HUES48 (cell line): ENCODE data around the gene GRN.

Experiments
- H3K27ac ChIP-seq: one replicate; pipeline ENCODE4 v1.7.0; 2013; ENCODE audit warnings: low read depth, low read length, inconsistent platforms
- H3K27me3 ChIP-seq: 2 replicates; pipeline ENCODE4 v1.6.1; 2013; ENCODE audit warnings: mild to moderate bottlenecking, low read length; ENCODE audit not compliant: control insufficient read depth, insufficient read depth
- H3K36me3 ChIP-seq: 2 replicates; pipeline ENCODE4 v1.6.1; 2013; ENCODE audit warnings: low read length; ENCODE audit not compliant: control insufficient read depth, insufficient read depth
- H3K4me1 ChIP-seq: 2 replicates; pipeline ENCODE4 v1.6.1; 2013; ENCODE audit warnings: mild to moderate bottlenecking, low read length; ENCODE audit not compliant: control insufficient read depth, insufficient read depth
- H3K4me3 ChIP-seq: 2 replicates; pipeline ENCODE4 v1.5.1; 2013; ENCODE audit warnings: mild to moderate bottlenecking, low read depth, low read length
- H3K9ac ChIP-seq: 2 replicates; pipeline ENCODE4 v1.6.1; 2013; ENCODE audit warnings: mild to moderate bottlenecking, low read depth, low read length, moderate library complexity
- H3K9me3 ChIP-seq: 2 replicates; pipeline ENCODE4 v1.6.1; 2013; ENCODE audit warnings: low read length; ENCODE audit not compliant: control insufficient read depth, insufficient read depth

Gene GRN

DNA sequence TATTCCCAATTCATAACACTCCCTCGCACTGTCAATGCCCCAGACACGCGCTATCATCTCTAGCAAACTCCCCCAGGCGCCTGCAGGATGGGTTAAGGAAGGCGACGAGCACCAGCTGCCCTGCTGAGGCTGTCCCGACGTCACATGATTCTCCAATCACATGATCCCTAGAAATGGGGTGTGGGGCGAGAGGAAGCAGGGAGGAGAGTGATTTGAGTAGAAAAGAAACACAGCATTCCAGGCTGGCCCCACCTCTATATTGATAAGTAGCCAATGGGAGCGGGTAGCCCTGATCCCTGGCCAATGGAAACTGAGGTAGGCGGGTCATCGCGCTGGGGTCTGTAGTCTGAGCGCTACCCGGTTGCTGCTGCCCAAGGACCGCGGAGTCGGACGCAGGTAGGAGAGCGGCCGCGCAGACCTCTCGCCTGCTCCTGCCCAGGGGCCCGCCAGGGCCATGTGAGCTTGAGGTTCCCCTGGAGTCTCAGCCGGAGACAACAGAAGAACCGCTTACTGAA, at the start of gene GRN:
Gene GRN (plus strand): TSS at position 364 of the 515 bp plus-strand sequence. CDS start 3,863 bp downstream, outside the sequence.
- peak within 1 kb of the TSS; percentile 81 for H3K4me3 ChIP-seq
- H3K9ac ChIP-seq, result peak within 1 kb of the TSS; percentile 34
- H3K27me3 ChIP-seq, result no peaks in the 10 kb centered on the region
- peak within 1 kb of the TSS; percentile 59 for H3K27ac ChIP-seq
- H3K36me3 ChIP-seq, result 0 out of 2 replicates have a peak, but pooled peaks cover 2% of the 10 kb centered on the region
- no peaks in the 10 kb centered on the region for H3K9me3 ChIP-seq
- H3K4me1 ChIP-seq, result peaks cover 5% of the 10 kb centered on the region; the same call in 1 of the 2 replicates

- Histone ChIP-seq H3K4me3 (no peak overlapping the region), H3K27me3 (no peaks in the 10 kb centered on the region), H3K9ac (no peak overlapping the region), H3K9me3 (no peaks in the 10 kb centered on the region), H3K27ac (no peak overlapping the region), H3K4me1 (no peaks in the 10 kb centered on the region), H3K36me3 (no peaks in the 10 kb centered on the region)
Observed at GRCh38 chr17:44297975-44298374, 47.1 kb upstream of the GRN start.

DNA sequence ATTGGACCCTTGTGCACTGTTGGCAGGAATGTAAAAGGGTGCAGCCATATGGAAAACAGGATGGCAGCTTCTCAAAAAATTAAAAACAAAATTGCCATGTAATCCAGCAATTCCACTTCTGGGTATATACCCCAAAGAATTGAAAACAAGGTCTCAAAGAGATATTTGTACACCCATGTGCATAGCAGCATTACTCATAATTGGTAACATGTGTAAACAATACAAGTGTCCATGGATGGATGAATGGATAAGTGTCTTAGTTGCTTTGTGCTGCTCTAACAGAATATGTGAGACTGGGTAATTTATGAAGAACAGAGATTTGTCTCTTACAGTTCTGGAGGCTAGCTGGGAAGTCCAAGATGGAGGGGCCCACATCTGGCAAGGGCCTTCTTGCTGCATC, 40.5 kb upstream of the GRN start:
- H3K9ac ChIP-seq, result no peak overlapping the region
- H3K4me3 ChIP-seq, result no peak overlapping the region
- no peak overlapping the region for H3K27ac ChIP-seq
- H3K9me3 ChIP-seq, result no peaks in the 10 kb centered on the region
- H3K27me3 ChIP-seq, result no peaks in the 10 kb centered on the region; the same call in 1 of the 2 replicates
- no peaks in the 10 kb centered on the region for H3K36me3 ChIP-seq
- peaks cover 13% of the 10 kb centered on the region for H3K4me1 ChIP-seq

GRCh38 chr17:44307387-44308186, 37.5 kb upstream of the GRN start:
- Histone ChIP-seq H3K4me3 (peak overlapping the region; percentile 61), H3K27ac (peak overlapping the region; percentile 82), H3K9me3 (no peaks in the 10 kb centered on the region), H3K9ac (no peak overlapping the region), H3K27me3 (no peaks in the 10 kb centered on the region; the same call in 1 of the 2 replicates), H3K36me3 (no peaks in the 10 kb centered on the region), H3K4me1 (peaks cover 25% of the 10 kb centered on the region)

DNA sequence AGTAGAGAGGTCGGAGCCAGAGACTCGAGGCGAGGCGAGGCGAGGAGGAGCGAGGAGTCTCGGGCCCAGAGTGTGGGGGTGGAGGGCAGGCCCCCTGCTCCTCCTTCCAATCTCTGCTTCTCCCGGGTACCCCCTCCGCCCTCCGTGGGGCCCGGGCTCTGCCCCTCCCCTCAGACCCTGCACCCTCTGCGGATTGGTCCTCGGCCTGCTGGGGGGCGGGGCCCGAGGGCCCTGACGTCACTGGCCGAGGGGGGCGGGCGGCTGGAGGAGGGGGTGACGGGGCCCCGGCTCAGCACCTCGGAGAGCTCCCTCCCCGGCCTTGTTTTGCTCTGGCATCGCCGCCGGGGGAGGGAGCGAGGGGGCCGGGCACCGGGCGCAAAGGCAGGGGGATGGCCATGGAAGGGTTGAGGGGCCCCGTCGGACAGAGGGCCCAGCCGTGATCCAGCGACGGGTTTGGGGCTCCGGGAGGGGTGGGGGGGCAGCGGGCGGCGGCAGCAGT, 36.7 kb upstream of the GRN start, which contains the start of gene RUNDC3A:
Gene RUNDC3A (plus strand): TSS at position 282 of the 499 bp plus-strand sequence. CDS start 232 bp downstream, outside the sequence.
- no peaks in the 10 kb centered on the region for H3K36me3 ChIP-seq
- no peak within 1 kb of the TSS for H3K9ac ChIP-seq
- no peaks in the 10 kb centered on the region for H3K9me3 ChIP-seq
- peak within 1 kb of the TSS; percentile 82 for H3K27ac ChIP-seq
- H3K4me3 ChIP-seq, result peak within 1 kb of the TSS; percentile 61
- H3K4me1 ChIP-seq, result peaks cover 25% of the 10 kb centered on the region
- H3K27me3 ChIP-seq, result no peaks in the 10 kb centered on the region; the same call in 1 of the 2 replicates

DNA sequence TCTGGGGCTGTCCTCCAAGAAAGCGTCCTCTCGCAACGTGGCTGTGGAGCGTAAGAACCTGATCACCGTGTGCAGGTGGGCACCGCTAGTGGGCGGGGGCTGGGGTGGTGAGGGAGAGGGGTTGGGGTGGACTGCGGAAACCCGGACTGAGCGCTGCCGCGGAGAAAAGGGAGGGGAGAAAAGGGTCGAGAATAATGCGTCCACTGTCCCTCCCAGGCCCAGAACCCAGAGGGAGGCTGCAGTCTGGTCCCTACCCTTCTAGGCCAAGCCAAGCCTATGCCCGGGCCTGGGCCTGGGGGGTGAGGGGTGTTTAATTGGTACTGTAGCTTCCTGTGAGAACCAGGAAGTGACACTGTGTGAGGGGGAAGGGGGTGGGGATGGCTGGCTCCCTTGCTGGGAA, 36.2 kb upstream of the GRN start:
- H3K9ac ChIP-seq, result no peak overlapping the region
- no peaks in the 10 kb centered on the region for H3K9me3 ChIP-seq
- peaks cover under 1% of the 10 kb centered on the region for H3K27me3 ChIP-seq
- peaks cover 25% of the 10 kb centered on the region for H3K4me1 ChIP-seq
- no peaks in the 10 kb centered on the region for H3K36me3 ChIP-seq
- peak overlapping the region; percentile 52 for H3K4me3 ChIP-seq
- no peak overlapping the region for H3K27ac ChIP-seq

DNA sequence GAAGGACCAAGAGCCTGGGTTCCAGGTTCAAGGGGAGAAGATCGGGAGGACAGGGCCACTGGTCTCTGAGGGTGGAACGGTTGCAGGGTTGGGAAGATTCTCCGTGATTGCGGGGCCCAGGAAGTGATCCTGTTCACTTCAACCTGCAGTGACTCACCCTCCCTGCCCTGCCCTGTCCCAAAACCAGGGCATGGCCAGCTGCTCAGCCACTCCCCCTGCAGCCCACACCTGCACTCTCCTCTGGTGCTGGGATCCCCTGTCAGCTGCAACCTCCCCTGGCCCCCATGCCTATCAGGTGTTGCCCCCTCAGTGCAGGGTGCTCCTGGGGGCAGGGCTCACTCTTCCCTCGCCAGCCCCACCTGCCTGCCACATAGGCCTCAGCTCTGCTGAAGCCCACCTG, 35.6 kb upstream of the GRN start:
- Histone ChIP-seq H3K27me3 (peaks cover 7% of the 10 kb centered on the region), H3K4me3 (0 out of 2 replicates have a peak overlapping the region, but pooled peaks have one; percentile 52), H3K36me3 (no peaks in the 10 kb centered on the region), H3K4me1 (peaks cover 25% of the 10 kb centered on the region), H3K9me3 (no peaks in the 10 kb centered on the region), H3K27ac (no peak overlapping the region), H3K9ac (no peak overlapping the region)

GRCh38 chr17:44310188-44310587, 34.9 kb upstream of the GRN start:
- H3K4me1 ChIP-seq, result peaks cover 25% of the 10 kb centered on the region

DNA sequence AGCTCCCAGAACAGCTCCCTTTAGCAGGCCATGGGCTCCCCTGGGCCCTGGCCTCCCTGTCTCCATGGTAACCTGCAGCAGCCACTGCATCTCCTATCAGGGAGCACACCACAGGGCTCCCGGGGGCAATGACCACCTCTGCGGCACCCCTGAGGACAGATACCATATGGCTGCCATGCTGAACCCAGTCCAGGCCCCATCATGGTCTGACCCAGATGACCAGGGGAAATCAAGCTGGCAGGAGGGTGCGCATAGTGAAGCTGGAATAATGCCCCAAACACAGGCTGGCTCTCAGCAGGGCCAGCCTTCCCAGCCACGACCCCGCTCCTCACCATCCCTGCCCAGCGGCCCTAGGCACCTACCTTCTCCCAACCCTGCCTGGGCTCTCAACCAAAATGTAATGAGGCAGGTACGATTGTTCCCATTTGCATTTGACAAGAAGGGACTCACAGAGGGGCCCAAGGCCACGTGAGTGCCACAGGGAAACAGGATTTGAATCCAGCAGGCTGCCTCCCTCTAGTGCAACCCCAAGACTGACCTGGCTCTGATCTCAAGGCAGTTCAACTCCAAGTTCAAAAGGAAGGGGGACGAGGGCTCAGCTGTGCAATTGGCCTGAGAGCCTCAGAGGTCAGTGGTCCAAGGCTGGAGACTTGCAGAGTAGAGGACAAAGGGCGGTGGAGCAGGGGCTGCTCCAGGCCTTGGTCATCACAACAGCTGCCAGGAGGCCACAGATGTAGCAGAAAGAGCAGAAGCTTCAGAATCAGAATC, 34.3 kb upstream of the GRN start:
- Histone ChIP-seq H3K9me3 (no peaks in the 10 kb centered on the region), H3K36me3 (no peaks in the 10 kb centered on the region), H3K9ac (no peak overlapping the region), H3K4me1 (peaks cover 25% of the 10 kb centered on the region), H3K4me3 (no peak overlapping the region), H3K27me3 (peaks cover 16% of the 10 kb centered on the region), H3K27ac (no peak overlapping the region)

More at GRCh38 chr17:44310188-44310587, 34.9 kb upstream of the GRN start:
- Histone ChIP-seq H3K4me3 (no peak overlapping the region), H3K9ac (no peak overlapping the region), H3K36me3 (no peaks in the 10 kb centered on the region), H3K27me3 (peaks cover 13% of the 10 kb centered on the region), H3K9me3 (no peaks in the 10 kb centered on the region), H3K27ac (no peak overlapping the region)

DNA sequence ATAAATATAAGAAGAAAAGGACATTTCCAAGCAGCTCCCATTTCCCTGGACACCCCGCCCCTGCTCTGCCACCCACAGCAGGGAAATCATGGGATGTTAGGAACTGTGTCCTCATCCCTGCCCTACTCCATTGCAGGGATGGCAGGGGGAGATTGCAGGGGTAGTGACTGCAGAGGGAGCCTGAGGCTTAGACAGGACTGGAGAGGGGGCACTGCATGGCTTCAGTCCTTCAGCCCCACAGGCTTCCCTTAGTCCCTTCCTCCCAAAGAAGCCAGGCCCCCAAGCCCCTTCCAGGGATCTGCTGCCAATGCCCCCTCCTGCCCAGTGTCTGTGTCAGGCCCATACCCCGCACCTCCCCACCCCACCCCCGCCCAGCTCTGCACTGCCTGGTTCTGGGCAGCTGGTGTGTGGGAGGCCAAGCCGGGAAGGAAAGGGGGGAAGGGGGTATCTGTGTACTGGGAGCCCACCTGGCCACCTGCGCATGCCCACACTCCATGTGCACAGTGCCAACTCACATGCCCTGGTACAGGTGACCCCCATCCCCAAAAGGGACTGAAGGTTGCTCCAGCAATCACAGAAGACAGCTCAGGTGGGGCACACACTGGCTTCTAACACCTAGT, 33.4 kb upstream of the GRN start:
- H3K4me1 ChIP-seq, result peaks cover 25% of the 10 kb centered on the region
- H3K9me3 ChIP-seq, result no peaks in the 10 kb centered on the region
- no peaks in the 10 kb centered on the region for H3K36me3 ChIP-seq
- no peak overlapping the region for H3K9ac ChIP-seq
- no peak overlapping the region for H3K4me3 ChIP-seq
- peaks cover 20% of the 10 kb centered on the region for H3K27me3 ChIP-seq
- no peak overlapping the region for H3K27ac ChIP-seq
